BJ (cell line): ENCODE measurements around the gene OOEP. TPM values are rescaled to one million over a fixed set of nuclear protein-coding genes. Genes with fewer than 3 reads are reported as not detected.

ENCODE experiments used
- CTCF ChIA-PET: fragments of 350-600 bp; formaldehyde crosslinking; extraction: SDS; loops from one replicate; lab custom pipeline; 2021; ENCODE audit warnings: antibody characterized with exemption, inconsistent platforms; lab: Yijun Ruan, JAX
- POLR2A ChIA-PET: fragments of 300-600 bp; sonication (Branson Sonifier 250); formaldehyde crosslinking; extraction: SDS; loops from one replicate; lab custom pipeline; 2021; ENCODE audit warnings: antibody characterized with exemption; lab: Charles Lee
- DNase-seq: peaks from one replicate; pipeline ENCODE4 v3.0.0-alpha.2; 2011; ENCODE audit warnings: low read depth
- H3K27me3 ChIP-seq: 2 replicates; pipeline ENCODE4 v1.6.0; 2011; ENCODE audit warnings: low read length; ENCODE audit not compliant: control insufficient read depth, insufficient read depth
- H3K36me3 ChIP-seq: 2 replicates; pipeline ENCODE4 v1.5.1; 2011; ENCODE audit warnings: low read length; ENCODE audit not compliant: control insufficient read depth, insufficient read depth
- H3K4me3 ChIP-seq: 2 replicates; pipeline ENCODE4 v1.5.1; 2011; ENCODE audit warnings: low read depth, mild to moderate bottlenecking, control low read depth, low read length
- polyA plus RNA-seq: library from polyadenylated mRNA; depleted of rRNA; stranded (reverse); fragments of >200 nt; gene quantifications from 2 replicates; pipeline ENCODE4 v1.2.3, GENCODE V29; 2011
- TF ChIP-seq, protein P1 (sequence below): IDR thresholded peaks from 2 replicates; pipeline ENCODE4 v1.5.1; 2011; ENCODE audit warnings: low read depth, mild to moderate bottlenecking, control low read depth, inconsistent platforms, low read length, moderate library complexity; ENCODE audit not compliant: insufficient read depth

OOEP gene
- polyA plus RNA-seq, 1 experiment, result not detected

DNA sequence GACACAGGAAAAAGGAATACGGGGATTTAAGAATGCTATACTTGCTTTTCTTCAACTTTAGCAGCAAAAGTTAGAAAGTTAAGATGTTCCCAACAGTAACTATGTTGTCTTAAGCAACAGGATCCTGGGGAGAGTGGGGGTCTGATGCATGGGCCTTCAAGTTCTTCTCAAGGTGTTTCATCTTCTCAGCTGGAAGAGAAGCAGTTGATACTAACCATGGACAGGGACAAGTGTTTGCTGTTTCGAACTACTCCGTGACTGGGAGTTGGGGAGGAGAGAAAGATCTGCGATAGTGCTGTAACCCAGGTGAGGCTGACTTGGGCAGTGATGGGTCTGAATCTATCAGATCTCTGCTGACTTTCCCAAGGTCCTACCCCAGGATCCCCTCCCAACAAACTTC lies 1.0 kb downstream of the OOEP start:
- no peak for DNase-seq
- no peak overlapping the region for H3K4me3 ChIP-seq
- ChIA-PET CTCF (interaction anchor here (2.8 kb wide), 1 partner anchor 20 kb away, joined by 10 read pairs; no protein-coding TSS in a partner anchor), POLR2A (interaction anchor here (0.5 kb wide), 1 partner anchor 9 kb away, joined by 5 read pairs; no protein-coding TSS in a partner anchor)
- no peaks in the 10 kb centered on the region for H3K36me3 ChIP-seq
- TF ChIP-seq, protein P1, sequence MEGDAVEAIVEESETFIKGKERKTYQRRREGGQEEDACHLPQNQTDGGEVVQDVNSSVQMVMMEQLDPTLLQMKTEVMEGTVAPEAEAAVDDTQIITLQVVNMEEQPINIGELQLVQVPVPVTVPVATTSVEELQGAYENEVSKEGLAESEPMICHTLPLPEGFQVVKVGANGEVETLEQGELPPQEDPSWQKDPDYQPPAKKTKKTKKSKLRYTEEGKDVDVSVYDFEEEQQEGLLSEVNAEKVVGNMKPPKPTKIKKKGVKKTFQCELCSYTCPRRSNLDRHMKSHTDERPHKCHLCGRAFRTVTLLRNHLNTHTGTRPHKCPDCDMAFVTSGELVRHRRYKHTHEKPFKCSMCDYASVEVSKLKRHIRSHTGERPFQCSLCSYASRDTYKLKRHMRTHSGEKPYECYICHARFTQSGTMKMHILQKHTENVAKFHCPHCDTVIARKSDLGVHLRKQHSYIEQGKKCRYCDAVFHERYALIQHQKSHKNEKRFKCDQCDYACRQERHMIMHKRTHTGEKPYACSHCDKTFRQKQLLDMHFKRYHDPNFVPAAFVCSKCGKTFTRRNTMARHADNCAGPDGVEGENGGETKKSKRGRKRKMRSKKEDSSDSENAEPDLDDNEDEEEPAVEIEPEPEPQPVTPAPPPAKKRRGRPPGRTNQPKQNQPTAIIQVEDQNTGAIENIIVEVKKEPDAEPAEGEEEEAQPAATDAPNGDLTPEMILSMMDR, result no peak
- peaks cover 2% of the 10 kb centered on the region; the same call in 1 of the 2 replicates for H3K27me3 ChIP-seq

DNA sequence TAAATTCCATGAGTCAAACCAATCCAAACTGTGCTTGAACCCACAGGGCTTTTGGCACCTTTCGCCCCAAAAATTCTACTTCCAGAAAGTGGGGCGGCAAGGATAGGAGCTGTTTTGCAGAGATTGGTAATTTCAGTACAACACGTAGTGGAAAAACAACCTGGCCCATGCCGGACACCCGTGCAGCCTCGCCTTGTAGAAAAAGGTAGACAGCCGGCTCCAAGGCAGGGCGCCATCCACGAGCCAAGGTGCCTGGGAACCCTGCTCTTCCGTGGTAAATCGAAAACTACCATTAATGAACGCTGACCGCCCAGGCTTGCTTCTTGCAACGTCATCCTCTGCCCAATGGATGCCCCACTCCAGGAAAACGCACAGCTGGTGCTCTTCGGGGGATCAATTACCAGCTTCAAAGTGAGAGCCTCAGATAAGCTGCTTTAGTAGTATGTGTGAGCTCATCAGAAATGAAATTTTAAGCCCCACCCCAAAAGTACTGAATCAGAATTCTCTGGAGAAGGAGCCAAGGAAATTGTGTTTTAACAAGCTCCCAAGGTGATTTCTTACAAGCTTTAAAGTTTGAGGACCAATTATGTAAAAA lies 1.8 kb downstream of the OOEP start:
- ChIA-PET CTCF (interaction anchor here (2.8 kb wide), 1 partner anchor 21 kb away, joined by 10 read pairs; no protein-coding TSS in a partner anchor), POLR2A (no interaction called here)
- H3K4me3 ChIP-seq, result no peak overlapping the region
- DNase-seq, result no peak
- TF ChIP-seq, protein P1, result no peak
- no peaks in the 10 kb centered on the region for H3K36me3 ChIP-seq
- peaks cover 2% of the 10 kb centered on the region; the same call in 1 of the 2 replicates for H3K27me3 ChIP-seq

DNA sequence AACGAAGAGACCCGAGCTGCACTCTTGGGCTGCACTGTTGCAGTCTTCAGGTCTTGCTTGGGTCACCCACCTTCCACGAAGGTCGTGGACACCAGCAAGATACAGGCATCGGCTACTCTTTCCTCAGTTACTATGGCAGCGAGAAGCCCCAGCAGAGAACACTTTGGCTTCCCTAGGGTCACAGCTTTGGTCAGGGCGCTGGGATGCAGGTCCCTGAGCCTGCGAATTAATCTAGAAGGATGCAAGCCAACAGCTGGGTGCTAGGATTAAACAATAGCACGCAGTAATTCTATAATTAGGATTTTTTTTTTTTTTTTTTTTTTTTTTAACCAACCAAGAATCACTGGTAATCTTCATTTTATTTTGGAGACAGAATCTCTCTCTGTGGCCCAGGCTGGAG lies 5.1 kb downstream of the OOEP start:
- H3K4me3 ChIP-seq, result no peak overlapping the region
- CTCF ChIA-PET, result no interaction called here
- TF ChIP-seq, protein P1, result no peak

DNA sequence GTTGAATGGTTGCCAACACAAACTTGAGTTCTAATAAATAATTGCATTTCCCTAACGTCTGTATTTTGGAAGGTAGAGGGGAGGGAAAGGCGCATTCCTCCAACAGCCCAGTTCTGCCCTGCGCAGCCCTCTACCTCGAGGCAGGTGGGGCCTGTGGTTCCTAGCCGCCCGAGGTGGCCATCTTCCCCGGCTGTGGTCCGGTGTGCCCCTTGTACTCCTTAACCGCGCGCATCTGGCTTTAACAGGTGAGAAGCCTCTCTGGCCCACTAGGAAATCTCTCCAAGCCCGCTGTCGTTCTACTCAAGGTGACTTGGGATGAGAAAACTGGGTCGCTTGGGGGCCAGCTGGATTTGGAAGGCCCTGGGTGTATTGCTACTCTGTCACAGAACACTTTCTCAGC lies 5.6 kb downstream of the OOEP start:
- TF ChIP-seq, protein P1, result no peak
- ChIA-PET CTCF (no interaction called here), POLR2A (no interaction called here)
- Histone ChIP-seq H3K4me3 (no peak overlapping the region), H3K27me3 (peaks cover 2% of the 10 kb centered on the region; the same call in 1 of the 2 replicates), H3K36me3 (no peaks in the 10 kb centered on the region)
- no peak for DNase-seq

More for the DNA sequence above, 5.1 kb downstream of the OOEP start:
- H3K27me3 ChIP-seq, result peaks cover 2% of the 10 kb centered on the region; the same call in 1 of the 2 replicates
- no peak for DNase-seq
- no peaks in the 10 kb centered on the region for H3K36me3 ChIP-seq
- POLR2A ChIA-PET, result no interaction called here

DNA sequence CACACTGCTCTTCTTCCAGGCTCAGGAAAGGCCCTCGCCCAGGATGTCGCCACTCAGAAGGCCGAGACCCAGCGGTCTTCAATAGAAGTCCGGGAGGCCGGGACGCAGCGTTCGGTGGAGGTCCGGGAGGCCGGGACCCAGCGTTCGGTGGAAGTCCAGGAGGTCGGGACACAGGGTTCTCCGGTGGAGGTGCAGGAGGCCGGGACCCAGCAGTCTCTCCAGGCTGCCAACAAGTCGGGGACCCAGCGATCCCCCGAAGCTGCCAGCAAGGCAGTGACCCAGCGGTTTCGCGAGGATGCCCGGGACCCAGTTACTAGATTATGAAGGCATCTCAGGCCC lies 6.2 kb downstream of the OOEP start:
- H3K4me3 ChIP-seq, result no peak overlapping the region
- H3K36me3 ChIP-seq, result no peaks in the 10 kb centered on the region
- no peaks in the 10 kb centered on the region for H3K27me3 ChIP-seq
- TF ChIP-seq, protein P1, result no peak
- DNase-seq, result no peak
- POLR2A ChIA-PET, result no interaction called here
- CTCF ChIA-PET, result no interaction called here
